SIG-M5 (cell line): ENCODE data around the gene PCDHGA7.
"Not testable (repeated sequence)": the region's sequence is repeated elsewhere in the genome, so short reads cannot be mapped to it uniquely, and the experiment has no call there.

ENCODE experiments used
- DNase-seq: peaks from one replicate; lab custom pipeline; 2025; lab: John Stamatoyannopoulos, UW

PCDHGA7 gene

DNA sequence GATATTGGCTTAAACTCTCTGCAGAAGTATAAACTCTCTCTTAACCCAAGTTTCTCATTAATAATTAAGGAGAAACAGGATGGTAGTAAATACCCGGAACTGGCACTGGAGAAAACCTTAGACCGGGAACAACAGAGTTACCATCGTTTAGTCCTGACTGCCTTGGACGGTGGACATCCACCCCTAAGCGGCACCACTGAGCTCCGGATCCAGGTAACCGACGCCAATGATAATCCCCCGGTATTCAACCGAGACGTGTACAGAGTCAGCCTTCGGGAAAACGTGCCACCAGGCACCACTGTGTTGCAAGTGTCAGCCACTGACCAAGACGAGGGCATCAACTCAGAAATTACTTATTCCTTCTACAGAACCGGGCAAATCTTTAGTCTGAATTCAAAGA is 16.1 kb downstream of the PCDHGA7 start:
- DNase-seq: no peak

DNA sequence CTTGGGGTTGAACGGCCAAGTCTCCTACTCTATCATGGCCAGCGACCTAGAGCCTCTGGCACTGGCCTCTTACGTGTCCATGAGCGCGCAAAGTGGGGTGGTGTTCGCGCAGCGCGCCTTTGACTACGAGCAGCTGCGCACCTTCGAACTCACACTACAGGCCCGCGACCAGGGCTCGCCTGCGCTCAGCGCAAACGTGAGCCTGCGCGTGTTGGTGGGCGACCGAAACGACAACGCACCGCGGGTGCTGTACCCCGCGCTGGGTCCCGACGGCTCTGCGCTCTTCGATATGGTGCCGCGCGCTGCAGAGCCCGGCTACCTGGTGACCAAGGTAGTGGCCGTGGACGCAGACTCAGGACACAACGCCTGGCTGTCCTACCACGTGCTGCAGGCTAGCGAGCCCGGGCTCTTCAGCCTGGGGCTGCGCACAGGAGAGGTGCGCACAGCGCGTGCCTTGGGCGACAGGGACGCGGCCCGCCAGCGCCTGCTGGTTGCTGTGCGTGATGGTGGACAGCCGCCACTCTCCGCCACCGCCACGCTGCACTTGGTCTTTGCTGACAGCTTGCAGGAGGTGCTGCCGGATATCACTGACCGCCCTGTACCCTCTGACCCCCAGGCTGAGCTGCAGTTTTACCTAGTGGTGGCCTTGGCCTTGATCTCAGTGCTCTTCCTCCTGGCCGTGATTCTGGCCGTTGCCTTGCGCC is 17.2 kb downstream of the PCDHGA7 start:
- no peak for DNase-seq

DNA sequence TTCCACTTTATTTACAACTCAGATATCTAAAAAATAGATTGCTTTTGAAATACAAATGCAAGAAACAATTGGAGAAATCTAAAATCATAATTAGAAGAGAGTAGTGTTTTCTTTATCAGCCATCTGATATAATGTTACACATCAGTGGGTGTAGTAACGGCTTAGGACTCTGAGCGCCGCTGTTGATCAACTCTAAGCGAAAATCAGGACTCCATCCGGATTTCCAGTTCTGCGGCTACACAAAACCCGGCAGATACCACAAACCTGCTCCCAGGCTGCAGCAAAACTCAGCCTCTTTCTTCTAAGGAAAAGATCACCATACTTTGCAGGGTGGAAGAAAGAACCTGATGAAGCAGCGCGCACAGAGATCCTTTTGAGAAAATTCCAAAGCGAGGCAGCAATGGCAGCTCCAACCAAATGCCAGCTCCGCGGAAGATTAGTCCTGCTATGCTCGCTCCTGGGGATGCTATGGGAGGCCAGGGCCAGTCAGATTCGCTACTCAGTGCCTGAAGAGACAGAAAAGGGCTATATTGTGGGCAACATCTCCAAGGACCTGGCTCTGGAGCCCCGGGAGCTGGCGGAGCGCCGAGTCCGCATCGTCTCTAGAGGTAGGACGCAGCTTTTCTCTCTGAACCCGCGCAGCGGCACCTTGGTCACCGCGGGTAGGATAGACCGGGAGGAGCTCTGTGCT is 20.2 kb downstream of the PCDHGA7 start, which contains the start of gene PCDHGA9:
Gene PCDHGA9 (plus strand): TSS at position 226 of the 691 bp plus-strand sequence. CDS start 175 bp downstream, at position 401.
- DNase-seq: no peak

DNA sequence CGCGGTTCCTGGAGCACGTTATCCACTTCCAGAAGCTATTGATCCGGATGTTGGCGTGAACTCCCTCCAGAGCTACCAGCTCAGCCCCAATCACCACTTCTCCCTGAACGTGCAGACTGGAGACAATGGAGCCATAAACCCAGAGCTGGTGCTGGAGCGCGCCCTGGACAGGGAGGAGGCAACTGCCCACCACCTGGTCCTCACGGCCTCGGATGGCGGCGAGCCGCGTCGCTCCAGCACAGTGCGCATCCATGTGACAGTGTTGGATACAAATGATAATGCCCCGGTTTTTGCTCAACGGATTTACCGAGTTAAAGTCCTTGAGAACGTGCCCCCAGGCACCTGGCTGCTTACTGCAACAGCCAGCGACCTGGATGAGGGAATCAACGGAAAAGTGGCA is 20.8 kb downstream of the PCDHGA7 start:
- no peak for DNase-seq

- not testable (repeated sequence) for DNase-seq
Measured at GRCh38 chr5:141407790-141408505, 25.4 kb downstream of the PCDHGA7 start, which contains the start of gene PCDHGB6. TSS of gene PCDHGB6 (plus strand) at chr5:141408021. CDS start at chr5:141408203, 182 bp downstream.

DNA sequence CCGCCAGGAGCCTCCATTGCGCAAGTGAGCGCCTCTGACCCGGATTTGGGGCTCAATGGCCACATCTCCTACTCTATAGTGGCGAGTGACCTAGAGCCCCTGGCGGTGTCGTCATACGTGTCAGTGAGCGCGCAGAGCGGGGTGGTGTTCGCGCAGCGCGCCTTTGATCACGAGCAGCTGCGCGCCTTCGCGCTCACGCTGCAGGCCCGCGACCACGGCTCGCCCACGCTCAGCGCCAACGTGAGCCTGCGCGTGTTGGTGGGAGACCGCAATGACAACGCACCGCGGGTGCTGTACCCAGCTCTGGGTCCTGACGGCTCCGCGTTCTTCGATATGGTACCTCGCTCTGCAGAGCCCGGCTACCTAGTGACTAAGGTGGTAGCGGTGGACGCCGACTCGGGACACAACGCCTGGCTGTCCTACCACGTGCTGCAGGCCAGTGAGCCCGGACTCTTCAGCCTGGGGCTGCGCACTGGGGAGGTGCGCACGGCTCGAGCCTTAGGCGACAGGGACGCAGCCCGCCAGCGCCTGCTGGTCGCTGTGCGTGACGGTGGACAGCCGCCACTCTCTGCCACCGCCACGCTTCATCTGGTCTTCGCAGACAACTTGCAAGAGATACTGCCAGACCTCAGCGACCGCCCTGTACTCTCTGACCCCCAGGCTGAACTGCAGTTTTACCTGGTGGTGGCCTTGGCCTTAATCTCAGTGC is 27.2 kb downstream of the PCDHGA7 start:
- no peak for DNase-seq

DNA sequence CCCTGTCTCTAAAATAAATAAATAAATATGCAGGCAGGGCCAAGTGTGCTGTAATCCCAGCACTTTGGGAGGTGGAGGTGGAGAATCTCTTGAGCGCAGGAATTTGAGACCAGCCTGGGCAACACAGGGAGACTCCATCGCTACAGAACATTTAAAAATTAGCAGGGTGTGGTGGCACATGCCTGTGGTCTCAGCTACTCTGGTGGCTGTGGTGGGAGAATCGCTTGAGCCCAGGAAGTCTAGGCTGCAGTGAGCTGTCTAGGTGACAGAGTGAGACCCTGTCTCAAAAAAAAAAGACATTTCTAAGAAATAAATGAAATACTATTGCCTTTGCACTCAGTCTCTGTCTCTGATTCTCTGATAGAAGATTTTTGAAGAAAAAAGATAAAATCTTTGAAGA is 29.0 kb downstream of the PCDHGA7 start:
- DNase-seq: no peak

DNA sequence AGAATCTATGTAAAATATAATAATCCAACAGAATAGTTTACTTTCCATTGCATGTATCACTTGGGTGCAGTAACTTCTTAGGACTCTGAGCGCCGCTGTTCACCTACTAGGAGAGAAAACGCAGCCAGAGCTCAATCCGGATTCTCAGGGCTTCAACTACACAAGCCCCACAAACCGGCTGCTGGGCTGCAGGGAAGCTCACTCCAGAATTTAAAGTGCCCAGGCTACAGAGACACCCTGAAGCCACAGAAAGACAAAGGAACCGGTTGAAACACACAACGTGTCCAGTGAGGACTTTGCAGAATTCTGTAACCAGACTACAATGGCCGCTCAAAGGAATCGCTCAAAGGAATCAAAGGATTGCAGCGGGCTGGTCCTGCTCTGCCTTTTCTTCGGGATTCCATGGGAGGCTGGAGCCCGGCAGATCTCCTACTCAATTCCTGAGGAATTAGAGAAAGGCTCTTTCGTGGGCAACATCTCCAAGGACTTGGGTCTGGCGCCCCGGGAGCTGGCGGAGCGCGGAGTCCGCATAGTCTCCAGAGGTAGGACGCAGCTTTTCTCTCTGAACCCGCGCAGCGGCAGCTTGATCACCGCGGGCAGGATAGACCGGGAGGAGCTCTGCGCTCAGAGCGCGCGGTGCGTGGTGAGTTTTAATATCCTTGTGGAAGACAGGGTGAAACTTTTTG is 30.5 kb downstream of the PCDHGA7 start, which contains the start of gene PCDHGA10:
Gene PCDHGA10 (plus strand): TSS at position 134 of the 686 bp plus-strand sequence. CDS start 189 bp downstream, at position 323.
- DNase-seq: no peak

- DNase-seq: no peak
Measured at GRCh38 chr5:141413540-141414069, 31.1 kb downstream of the PCDHGA7 start.

- DNase-seq: not testable (repeated sequence)
Measured at GRCh38 chr5:141414548-141415274, 32.2 kb downstream of the PCDHGA7 start.

DNA sequence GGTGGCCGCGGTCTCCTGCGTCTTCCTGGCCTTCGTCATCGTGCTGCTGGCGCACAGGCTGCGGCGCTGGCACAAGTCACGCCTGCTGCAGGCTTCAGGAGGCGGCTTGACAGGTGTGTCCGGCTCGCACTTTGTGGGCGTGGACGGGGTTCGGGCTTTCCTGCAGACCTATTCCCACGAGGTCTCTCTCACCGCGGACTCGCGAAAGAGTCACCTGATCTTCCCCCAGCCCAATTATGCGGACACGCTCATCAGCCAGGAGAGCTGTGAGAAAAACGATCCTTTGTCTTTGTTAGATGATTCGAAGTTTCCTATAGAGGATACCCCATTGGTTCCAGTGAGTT is 32.7 kb downstream of the PCDHGA7 start:
- not testable (repeated sequence) for DNase-seq

DNA sequence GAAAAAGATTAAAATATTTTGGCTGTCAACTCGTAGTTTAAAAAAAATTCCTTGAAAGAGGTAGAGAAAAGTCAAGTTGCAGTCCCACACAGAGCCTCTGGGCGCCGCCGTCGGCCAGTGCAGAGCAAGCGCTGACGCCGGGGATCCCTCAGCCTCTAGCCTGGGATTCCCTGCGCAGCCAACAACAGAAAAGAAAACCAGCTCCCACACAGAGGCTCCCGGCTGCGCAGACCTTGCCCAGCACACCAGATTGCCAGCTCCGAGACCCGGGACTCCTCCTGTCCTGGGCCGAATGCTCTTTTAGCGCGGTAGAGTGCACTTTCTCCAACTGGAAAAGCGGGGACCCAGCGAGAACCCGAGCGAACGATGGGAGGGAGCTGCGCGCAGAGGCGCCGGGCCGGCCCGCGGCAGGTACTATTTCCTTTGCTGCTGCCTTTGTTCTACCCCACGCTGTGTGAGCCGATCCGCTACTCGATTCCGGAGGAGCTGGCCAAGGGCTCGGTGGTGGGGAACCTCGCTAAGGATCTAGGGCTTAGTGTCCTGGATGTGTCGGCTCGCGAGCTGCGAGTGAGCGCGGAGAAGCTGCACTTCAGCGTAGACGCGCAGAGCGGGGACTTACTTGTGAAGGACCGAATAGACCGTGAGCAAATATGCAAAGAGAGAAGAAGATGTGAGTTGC is 35.1 kb downstream of the PCDHGA7 start, which contains the start of gene PCDHGB7:
Gene PCDHGB7 (plus strand): TSS at position 184 of the 679 bp plus-strand sequence. CDS start 183 bp downstream, at position 367.
- not testable (repeated sequence) for DNase-seq

DNA sequence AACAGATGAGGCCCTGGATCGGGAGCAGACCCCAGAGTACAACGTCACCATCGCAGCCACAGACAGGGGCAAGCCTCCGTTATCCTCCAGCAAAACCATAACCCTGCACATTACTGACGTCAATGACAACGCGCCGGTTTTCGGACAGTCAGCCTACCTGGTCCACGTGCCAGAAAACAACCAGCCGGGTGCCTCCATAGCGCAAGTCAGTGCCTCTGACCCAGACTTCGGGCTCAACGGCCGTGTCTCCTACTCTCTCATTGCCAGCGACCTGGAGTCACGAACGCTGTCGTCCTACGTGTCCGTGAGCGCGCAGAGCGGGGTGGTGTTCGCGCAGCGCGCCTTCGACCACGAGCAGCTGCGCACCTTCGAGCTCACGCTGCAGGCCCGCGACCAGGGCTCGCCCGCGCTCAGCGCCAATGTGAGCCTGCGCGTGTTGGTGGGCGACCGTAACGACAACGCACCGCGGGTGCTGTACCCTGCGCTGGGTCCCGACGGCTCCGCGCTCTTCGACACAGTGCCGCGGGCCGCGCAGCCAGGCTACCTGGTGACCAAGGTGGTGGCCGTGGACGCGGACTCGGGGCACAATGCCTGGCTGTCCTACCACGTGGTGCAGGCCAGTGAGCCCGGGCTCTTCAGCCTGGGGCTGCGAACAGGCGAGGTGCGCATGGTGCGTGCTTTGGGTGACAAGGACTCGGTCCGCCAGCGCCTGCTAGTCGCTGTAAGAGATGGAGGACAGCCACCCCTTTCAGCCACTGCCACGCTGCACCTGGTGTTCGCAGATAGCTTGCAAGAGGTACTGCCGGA is 36.7 kb downstream of the PCDHGA7 start:
- DNase-seq: no peak

GRCh38 chr5:141420855-141421488 is 38.4 kb downstream of the PCDHGA7 start, which contains the start of gene PCDHGA11:
TSS of gene PCDHGA11 (plus strand) at chr5:141421051. CDS start at chr5:141421228, 177 bp downstream.
- DNase-seq: no peak

GRCh38 chr5:141421489-141421855 is 38.9 kb downstream of the PCDHGA7 start:
- DNase-seq: no peak

DNA sequence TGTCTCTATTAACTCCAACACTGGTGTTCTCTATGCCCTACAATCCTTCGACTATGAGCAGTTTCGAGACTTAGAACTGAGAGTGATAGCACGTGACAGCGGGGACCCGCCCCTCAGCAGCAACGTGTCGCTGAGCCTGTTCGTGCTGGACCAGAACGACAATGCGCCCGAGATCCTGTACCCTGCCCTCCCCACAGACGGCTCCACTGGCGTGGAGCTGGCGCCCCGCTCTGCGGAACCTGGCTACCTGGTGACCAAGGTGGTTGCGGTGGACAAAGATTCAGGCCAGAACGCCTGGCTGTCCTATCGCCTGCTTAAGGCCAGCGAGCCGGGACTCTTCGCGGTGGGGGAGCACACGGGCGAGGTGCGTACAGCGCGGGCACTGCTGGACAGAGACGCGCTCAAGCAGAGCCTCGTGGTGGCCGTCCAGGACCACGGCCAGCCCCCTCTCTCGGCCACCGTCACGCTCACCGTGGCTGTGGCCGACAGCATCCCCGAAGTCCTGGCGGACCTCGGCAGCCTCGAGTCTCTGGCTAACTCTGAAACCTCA is 40.3 kb downstream of the PCDHGA7 start:
- DNase-seq: no peak

- DNase-seq: no peak
Measured at GRCh38 chr5:141427783-141428426, 45.4 kb downstream of the PCDHGA7 start.
